NCI-H187 (cell line): Measurements from ENCODE around the gene CELF5.

Experiments
- DNase-seq, 2 experiments: peaks; one replicate each; lab custom pipeline; 2025; lab: John Stamatoyannopoulos, UW

Gene CELF5

GRCh38 chr19:3344608-3345598 lies 120.4 kb downstream of the CELF5 start:
- DNase-seq, result no peak

GRCh38 chr19:3345850-3346460 lies 121.5 kb downstream of the CELF5 start:
- no peak for DNase-seq
